Measurements from ENCODE around the gene STAT5A. TPM values are rescaled to one million over a fixed set of nuclear protein-coding genes. Genes with fewer than 3 reads are reported as not detected.

The STAT5A gene
- total RNA-seq, 1 experiment from 2014 or later = 6.6 TPM

- TF ChIP-seq CREM (CRISPR knock-in tag; IDR thresholded peaks at IDR 0.05) (no peak), ZNF317 (CRISPR knock-in tag; IDR thresholded peaks at IDR 0.05; ENCODE audit: borderline replicate concordance, low read depth) (no peak)
- TF ChIP-seq, protein P1, sequence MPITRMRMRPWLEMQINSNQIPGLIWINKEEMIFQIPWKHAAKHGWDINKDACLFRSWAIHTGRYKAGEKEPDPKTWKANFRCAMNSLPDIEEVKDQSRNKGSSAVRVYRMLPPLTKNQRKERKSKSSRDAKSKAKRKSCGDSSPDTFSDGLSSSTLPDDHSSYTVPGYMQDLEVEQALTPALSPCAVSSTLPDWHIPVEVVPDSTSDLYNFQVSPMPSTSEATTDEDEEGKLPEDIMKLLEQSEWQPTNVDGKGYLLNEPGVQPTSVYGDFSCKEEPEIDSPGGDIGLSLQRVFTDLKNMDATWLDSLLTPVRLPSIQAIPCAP (CRISPR knock-in tag; IDR thresholded peaks at IDR 0.05) = no peak
Observed at GRCh38 chr17:42325026-42325425, 36.7 kb downstream of the STAT5A start (continued).

DNA sequence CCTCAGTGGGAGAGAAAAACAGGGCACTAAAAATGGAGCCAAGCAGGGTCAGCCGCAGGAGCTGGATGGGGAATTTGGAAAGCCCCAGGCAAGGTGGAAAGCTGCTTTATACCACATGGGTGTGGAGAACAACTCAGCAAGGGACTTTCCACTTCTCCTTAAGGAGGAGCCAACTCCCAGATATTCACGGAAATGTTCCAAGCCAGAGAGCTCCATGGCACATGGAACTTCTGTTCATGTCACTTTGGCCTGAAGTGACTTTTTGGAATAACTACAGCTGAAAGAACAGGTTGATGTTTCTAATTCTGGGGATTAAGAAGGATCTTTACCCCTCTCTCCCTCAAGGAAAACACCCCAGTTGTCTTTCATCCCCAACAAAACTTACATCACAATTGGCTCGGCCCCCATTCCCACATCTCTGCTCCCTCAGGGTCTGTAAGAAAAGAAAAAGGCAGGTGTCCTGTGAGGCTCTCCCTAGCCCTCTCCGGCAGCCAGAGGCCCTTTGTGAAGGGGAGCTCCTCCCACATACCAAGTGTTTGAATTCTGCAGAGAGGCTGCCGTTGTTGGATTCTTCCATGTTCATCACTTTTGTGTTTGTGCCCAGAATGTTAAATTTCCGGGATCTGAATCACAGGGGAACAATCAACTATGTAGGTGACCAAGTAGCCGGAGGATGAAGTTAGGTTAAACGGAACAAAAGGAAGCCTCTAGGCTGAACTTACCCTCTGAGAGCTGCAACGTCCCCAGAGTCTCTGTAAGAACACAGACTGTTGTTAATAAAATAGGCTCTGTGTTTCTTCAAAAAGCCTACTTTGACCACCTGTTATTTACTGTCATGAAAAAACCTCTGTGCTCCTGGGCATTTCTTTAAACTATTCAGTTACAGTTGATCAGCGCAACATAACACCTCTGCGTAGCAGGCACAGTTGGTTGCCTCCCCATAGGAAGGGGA lies 41.0 kb downstream of the STAT5A start:
- TF ChIP-seq ZBTB43 (CRISPR knock-in tag; IDR thresholded peaks at IDR 0.05) (no peak), ETV6 (CRISPR knock-in tag; IDR thresholded peaks at IDR 0.05) (0 out of 2 replicates have a peak, but pooled peaks have one; percentile 36), PRRX2 (CRISPR knock-in tag; IDR thresholded peaks at IDR 0.05) (no peak), USF2 (CRISPR knock-in tag; IDR thresholded peaks at IDR 0.05) (no peak), ZNF423 (CRISPR knock-in tag; IDR thresholded peaks at IDR 0.05) (no peak), SMAD4 (CRISPR knock-in tag; IDR thresholded peaks at IDR 0.05) (no peak), E2F1 (CRISPR knock-in tag; IDR thresholded peaks at IDR 0.05) (no peak), KAT7 (CRISPR knock-in tag; IDR thresholded peaks at IDR 0.05; ENCODE audit: borderline replicate concordance) (no peak), TEAD1 (CRISPR knock-in tag; IDR thresholded peaks at IDR 0.05) (peak; percentile 78; the same call in 1 of the 2 replicates), SP1 (CRISPR knock-in tag; conservative IDR thresholded peaks at IDR 0.05) (no peak; the same call in 1 of the 2 replicates), PREB (CRISPR knock-in tag; IDR thresholded peaks at IDR 0.05; ENCODE audit: borderline replicate concordance) (no peak), CREM (CRISPR knock-in tag; IDR thresholded peaks at IDR 0.05) (0 out of 2 replicates have a peak, but pooled peaks have one; percentile 67), HMGXB4 (CRISPR knock-in tag; IDR thresholded peaks at IDR 0.05) (no peak)
- Mint-ChIP-seq H3K4me3 (peak overlapping the region; percentile 38), H3K4me1 (peaks cover 30% of the 10 kb centered on the region), H3K27me3 (ENCODE audit: low read depth) (no peaks in the 10 kb centered on the region; the same call in 1 of the 2 replicates), H3K27ac (peak overlapping the region; percentile 97), H3K36me3 (peaks cover 56% of the 10 kb centered on the region), H3K9me3 (no peaks in the 10 kb centered on the region)
- POLR2A ChIA-PET = interaction anchor here (0.6 to 1.8 kb wide), 10 partner anchors 17 to 94 kb away, joined by 3 to 13 read pairs (median 3); partner anchors contain the start of genes CAVIN1 and STAT3
- DNase-seq (ENCODE audit: low spot score) (peak; percentile 76), ATAC-seq (peak; percentile 99)
- CTCF ChIA-PET = interaction anchor here (0.6 to 2.9 kb wide), 24 partner anchors 12 to 207 kb away, joined by 3 to 28 read pairs (median 5); partner anchors contain the start of genes GHDC, NAGLU and STAT3

Measured in WTC11 (cell line).